Testis (tissue), 2 donors: ENCODE results near the gene SDK1.

Experiments used
- POLR2A ChIP-seq: fragments of 450-650 bp; IDR thresholded peaks from one replicate; pipeline ENCODE4 v1.6.1; 2017; ENCODE audit warnings: antibody characterized with exemption, mild to moderate bottlenecking, moderate library complexity
- TF ChIP-seq, protein P1 (sequence below), 3 experiments: fragments of 450-650 bp in 2 of 3; fragments of 200-600 bp in 1 of 3; sonication (generic) in 1 of 3; IDR thresholded peaks; one replicate each; pipeline ENCODE4 v1.5.1; 2016 to 2019; ENCODE audit warnings: antibody characterized with exemption in 3 of 3, mild to moderate bottlenecking in 2 of 3, moderate library complexity in 1 of 3

DNA sequence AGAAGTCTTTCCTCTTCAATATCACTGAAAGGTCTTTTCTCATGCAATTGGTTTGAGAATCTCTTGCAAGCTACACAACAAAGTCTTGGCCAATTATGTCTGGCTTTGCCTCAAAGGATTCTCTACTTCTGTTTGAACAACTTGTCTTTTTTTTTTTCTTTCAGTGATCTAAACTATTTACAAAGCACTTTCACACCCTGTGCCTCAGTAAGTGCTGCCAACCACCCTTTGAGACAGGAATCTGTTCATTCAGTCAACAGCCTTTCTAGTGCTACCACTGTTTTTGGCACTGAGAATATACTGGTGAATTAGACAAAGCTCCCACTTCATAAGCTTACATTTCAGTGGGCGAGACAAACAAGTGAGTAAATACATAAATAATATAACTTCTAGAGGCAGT lies 26.9 kb upstream of the SDK1 start:
- TF ChIP-seq, protein P1, sequence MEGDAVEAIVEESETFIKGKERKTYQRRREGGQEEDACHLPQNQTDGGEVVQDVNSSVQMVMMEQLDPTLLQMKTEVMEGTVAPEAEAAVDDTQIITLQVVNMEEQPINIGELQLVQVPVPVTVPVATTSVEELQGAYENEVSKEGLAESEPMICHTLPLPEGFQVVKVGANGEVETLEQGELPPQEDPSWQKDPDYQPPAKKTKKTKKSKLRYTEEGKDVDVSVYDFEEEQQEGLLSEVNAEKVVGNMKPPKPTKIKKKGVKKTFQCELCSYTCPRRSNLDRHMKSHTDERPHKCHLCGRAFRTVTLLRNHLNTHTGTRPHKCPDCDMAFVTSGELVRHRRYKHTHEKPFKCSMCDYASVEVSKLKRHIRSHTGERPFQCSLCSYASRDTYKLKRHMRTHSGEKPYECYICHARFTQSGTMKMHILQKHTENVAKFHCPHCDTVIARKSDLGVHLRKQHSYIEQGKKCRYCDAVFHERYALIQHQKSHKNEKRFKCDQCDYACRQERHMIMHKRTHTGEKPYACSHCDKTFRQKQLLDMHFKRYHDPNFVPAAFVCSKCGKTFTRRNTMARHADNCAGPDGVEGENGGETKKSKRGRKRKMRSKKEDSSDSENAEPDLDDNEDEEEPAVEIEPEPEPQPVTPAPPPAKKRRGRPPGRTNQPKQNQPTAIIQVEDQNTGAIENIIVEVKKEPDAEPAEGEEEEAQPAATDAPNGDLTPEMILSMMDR (IDR thresholded peaks at IDR 0.05) = no peak
- no peak for TF ChIP-seq POLR2A
